ENCODE measurements around the gene MUC2. TPM values are rescaled to one million over a fixed set of nuclear protein-coding genes. Genes with fewer than 3 reads are reported as not detected.
A peak's percentile ranks its signal among the peaks of the same experiment; 100 is the strongest.
"Not testable (repeated sequence)": the region's sequence is repeated elsewhere in the genome, so short reads cannot be mapped to it uniquely, and the experiment has no call there.

MUC2 gene
- total RNA-seq, 2 experiments from 2014 or later = not detected

GRCh38 chr11:1112351-1113191 lies 37.9 kb downstream of the MUC2 start:
- Histone ChIP-seq H3K9me3 (ENCODE audit: low read length) (no peaks in the 10 kb centered on the region), H3K27ac (ENCODE audit: low read depth, low read length, poor library complexity, severe bottlenecking) (no peak overlapping the region), H3K4me1 (ENCODE audit: insufficient read depth, low read length, poor library complexity, severe bottlenecking) (no peaks in the 10 kb centered on the region), H4K20me1 (ENCODE audit: insufficient read depth, low read length) (no peaks in the 10 kb centered on the region), H3K4me3 (ENCODE audit: low read depth, low read length, poor library complexity, severe bottlenecking) (no peak overlapping the region), H3K79me2 (ENCODE audit: insufficient read depth, low read depth, low read length) (no peaks in the 10 kb centered on the region), H3K4me2 (ENCODE audit: low read length) (no peak overlapping the region), H3K36me3 (ENCODE audit: insufficient read depth, low read length) (no peaks in the 10 kb centered on the region), H3K9me2 (ENCODE audit: insufficient read depth, low read length) (no peaks in the 10 kb centered on the region), H2AFZ (ENCODE audit: low read length) (no peak overlapping the region)
- no peak for TF ChIP-seq CTCF (conservative IDR thresholded peaks at IDR 0.05; ENCODE audit: low read length)
- no peak for TF ChIP-seq EZH2phosphoT487 (IDR thresholded peaks at IDR 0.05; ENCODE audit: borderline replicate concordance, low read depth, low read length)
- POLR2A ChIA-PET = no interaction called here
- DNase-seq (ENCODE audit: low spot score) = peak; percentile 16
- BruUV-seq (replicated peaks) = no TSS peak
- intact Hi-C loops (cut with micrococcal nuclease; ENCODE audit: unreplicated experiment) = loop anchor here (10.0 kb wide), 1 partner anchor 402 kb away; no protein-coding TSS in a partner anchor
- CTCF ChIA-PET (ENCODE audit: unreplicated experiment) = no interaction called here

DNA sequence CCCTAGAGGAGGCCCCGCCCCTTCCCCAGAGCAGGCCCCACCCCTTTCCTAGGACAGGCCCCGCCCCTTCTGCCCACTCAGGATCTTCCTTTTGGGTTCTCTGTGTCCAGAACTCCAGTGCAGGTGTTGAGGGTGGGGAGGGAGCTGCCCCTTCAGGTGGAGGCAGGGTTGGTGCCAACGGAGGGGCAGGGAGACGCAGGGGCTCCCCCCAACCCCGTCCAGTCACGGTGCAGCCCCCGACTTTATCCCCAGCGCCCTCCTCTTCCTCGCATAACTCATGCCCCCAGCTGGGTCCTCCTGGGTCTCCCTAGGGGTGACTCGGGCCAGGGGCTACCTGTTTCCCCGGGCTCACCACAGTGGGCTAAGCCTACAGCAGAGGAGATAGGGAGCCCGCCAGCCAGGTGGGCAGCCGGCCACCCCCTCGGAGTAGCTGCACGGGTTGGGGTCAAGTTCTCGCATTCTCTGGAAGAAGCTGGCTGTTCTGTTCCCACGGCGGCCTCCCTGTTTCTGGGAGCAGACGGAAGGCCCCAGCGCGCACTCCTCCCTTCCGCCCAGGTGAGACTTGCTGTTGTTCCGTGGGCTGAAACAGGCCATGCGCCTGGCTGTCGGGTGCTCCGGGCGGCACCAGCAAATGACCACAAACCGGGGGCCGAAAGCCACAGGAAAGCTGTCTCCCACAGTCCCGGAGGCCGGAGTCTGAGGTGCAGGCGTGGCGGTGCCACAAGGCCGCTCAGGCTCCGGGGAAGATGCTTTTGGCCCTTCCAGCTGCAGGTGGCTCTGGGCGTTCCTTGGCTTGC lies 38.9 kb downstream of the MUC2 start:
- CTCF ChIA-PET (ENCODE audit: unreplicated experiment) = no interaction called here
- Histone ChIP-seq H3K36me3 (ENCODE audit: insufficient read depth, low read length) (no peaks in the 10 kb centered on the region), H3K9me2 (ENCODE audit: insufficient read depth, low read length) (no peaks in the 10 kb centered on the region), H4K20me1 (ENCODE audit: insufficient read depth, low read length) (no peaks in the 10 kb centered on the region), H2AFZ (ENCODE audit: low read length) (no peak overlapping the region), H3K4me1 (ENCODE audit: insufficient read depth, low read length, poor library complexity, severe bottlenecking) (no peaks in the 10 kb centered on the region), H3K4me2 (ENCODE audit: low read length) (no peak overlapping the region), H3K9me3 (ENCODE audit: low read length) (no peaks in the 10 kb centered on the region), H3K79me2 (ENCODE audit: insufficient read depth, low read depth, low read length) (no peaks in the 10 kb centered on the region), H3K4me3 (ENCODE audit: low read depth, low read length, poor library complexity, severe bottlenecking) (no peak overlapping the region), H3K27ac (ENCODE audit: low read depth, low read length, poor library complexity, severe bottlenecking) (no peak overlapping the region)
- intact Hi-C loops (cut with micrococcal nuclease; ENCODE audit: unreplicated experiment) = loop anchor here (10.0 kb wide), 1 partner anchor 401 kb away; no protein-coding TSS in a partner anchor
- TF ChIP-seq EZH2phosphoT487 (IDR thresholded peaks at IDR 0.05; ENCODE audit: borderline replicate concordance, low read depth, low read length) (no peak), CTCF (conservative IDR thresholded peaks at IDR 0.05; ENCODE audit: low read length) (no peak)
- POLR2A ChIA-PET = no interaction called here
- no TSS peak for BruUV-seq (replicated peaks)
- DNase-seq (ENCODE audit: low spot score) = peak; percentile 19

GRCh38 chr11:1115292-1115691 lies 40.6 kb downstream of the MUC2 start:
- H3K27ac ChIP-seq (ENCODE audit: low read depth, low read length, poor library complexity, severe bottlenecking) = not testable (repeated sequence)

More at GRCh38 chr11:1115292-1115691, 40.6 kb downstream of the MUC2 start:
- H3K4me3 ChIP-seq (ENCODE audit: low read depth, low read length, poor library complexity, severe bottlenecking); POLR2A ChIA-PET; H3K9me3 ChIP-seq (ENCODE audit: low read length); H3K79me2 ChIP-seq (ENCODE audit: insufficient read depth, low read depth, low read length); H3K36me3 ChIP-seq (ENCODE audit: insufficient read depth, low read length); H3K9me2 ChIP-seq (ENCODE audit: insufficient read depth, low read length); H3K4me1 ChIP-seq (ENCODE audit: insufficient read depth, low read length, poor library complexity, severe bottlenecking); DNase-seq (ENCODE audit: low spot score); H4K20me1 ChIP-seq (ENCODE audit: insufficient read depth, low read length); H2AFZ ChIP-seq (ENCODE audit: low read length); BruUV-seq (replicated peaks); CTCF ChIA-PET (ENCODE audit: unreplicated experiment); H3K4me2 ChIP-seq (ENCODE audit: low read length): not testable (repeated sequence)
- intact Hi-C loops (cut with micrococcal nuclease; ENCODE audit: unreplicated experiment) = loop anchor here (10.0 kb wide), 1 partner anchor 400 kb away; no protein-coding TSS in a partner anchor
